ENCODE data around the gene KLHDC3. TPM values are rescaled to one million over a fixed set of nuclear protein-coding genes. Genes with fewer than 3 reads are reported as not detected.
A peak's percentile ranks its signal among the peaks of the same experiment; 100 is the strongest.

The KLHDC3 gene, protein sequence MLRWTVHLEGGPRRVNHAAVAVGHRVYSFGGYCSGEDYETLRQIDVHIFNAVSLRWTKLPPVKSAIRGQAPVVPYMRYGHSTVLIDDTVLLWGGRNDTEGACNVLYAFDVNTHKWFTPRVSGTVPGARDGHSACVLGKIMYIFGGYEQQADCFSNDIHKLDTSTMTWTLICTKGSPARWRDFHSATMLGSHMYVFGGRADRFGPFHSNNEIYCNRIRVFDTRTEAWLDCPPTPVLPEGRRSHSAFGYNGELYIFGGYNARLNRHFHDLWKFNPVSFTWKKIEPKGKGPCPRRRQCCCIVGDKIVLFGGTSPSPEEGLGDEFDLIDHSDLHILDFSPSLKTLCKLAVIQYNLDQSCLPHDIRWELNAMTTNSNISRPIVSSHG
- 50.7 and 52.2 TPM in 2 replicates for total RNA-seq
- total RNA-seq (2013), result 60.8 TPM
- 35.4 and 47.4 TPM in 2 replicates for polyA plus RNA-seq
- polyA minus RNA-seq, result 60.0 and 62.7 TPM in 2 replicates

DNA sequence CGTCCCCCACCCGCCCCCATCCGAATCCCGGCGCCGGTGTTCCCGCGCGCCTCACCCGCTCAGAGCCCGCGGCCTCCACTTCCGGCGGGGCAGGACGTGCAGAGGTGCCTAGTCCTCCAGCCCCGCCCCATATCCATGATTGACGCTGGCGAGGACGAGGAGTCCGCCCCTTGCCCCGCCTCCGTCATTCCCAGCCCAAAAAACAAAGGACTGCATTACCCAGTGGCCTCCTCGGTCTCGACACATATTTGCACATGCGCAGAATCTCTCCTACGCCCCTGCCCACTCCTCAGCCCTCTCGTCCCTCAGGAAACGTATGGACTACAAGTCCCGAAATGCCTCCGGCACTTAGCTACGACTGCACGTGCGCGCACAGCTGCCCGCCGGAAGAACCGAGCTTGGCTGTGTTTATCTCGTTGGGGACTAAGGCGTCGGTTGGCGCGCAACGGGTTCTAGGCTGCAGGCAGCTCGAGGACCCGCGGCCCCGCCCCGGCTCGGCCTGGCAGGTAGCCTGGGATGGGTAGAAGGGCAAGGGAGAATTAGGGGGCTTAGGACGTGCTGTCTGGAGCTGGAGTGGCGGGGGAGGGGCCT, at the start of gene KLHDC3, which contains the start of gene MEA1:
TSS of gene KLHDC3 (plus strand) at position 407 of the 591 bp plus-strand sequence. CDS start 2,944 bp downstream, outside the sequence.
TSS of gene MEA1 (minus strand) at position 104 of the 591 bp plus-strand sequence. CDS start 133 bp downstream, outside the sequence.
- Histone ChIP-seq H3K4me3 (ENCODE audit: control extremely low read depth in 1 of 5, extremely low read depth in 1 of 5, insufficient read depth in 1 of 5, low read depth in 2 of 5, low read length in 4 of 5) (peak within 1 kb of the TSS; percentile 61 to 79 (median 70)), H4K20me1 (ENCODE audit: control insufficient read depth, insufficient read depth, low read length, poor library complexity, severe bottlenecking) (peaks cover 40% of the 10 kb centered on the region), H3K27me3 (replicated peaks in 1 of 4; ENCODE audit: control extremely low read depth in 1 of 4, control insufficient read depth in 3 of 4, insufficient read depth in 4 of 4, low read length in 3 of 4) (no peaks in the 10 kb centered on the region), H3K36me3 (replicated peaks in 1 of 2; ENCODE audit: control extremely low read depth in 1 of 2, control insufficient read depth in 1 of 2, extremely low read depth in 1 of 2, insufficient read depth in 2 of 2, low read length in 1 of 2) (peaks cover 0 to 44% of the 10 kb centered on the region in 2 experiments), H3K4me1 (ENCODE audit: control insufficient read depth in 2 of 2, insufficient read depth in 2 of 2, low read length in 2 of 2) (peaks cover 20 to 23% of the 10 kb centered on the region in 2 donors), H3K9ac (ENCODE audit: low read length) (peak within 1 kb of the TSS; percentile 73), H3K4me2 (replicated peaks; ENCODE audit: low read depth, low read length, poor library complexity, severe bottlenecking) (peak within 1 kb of the TSS; percentile 89), H3K79me2 (ENCODE audit: control insufficient read depth, insufficient read depth, low read length) (peaks cover 61% of the 10 kb centered on the region), H3K9me3 (ENCODE audit: control extremely low read depth in 1 of 3, control insufficient read depth in 2 of 3, insufficient read depth in 1 of 3, low read length in 2 of 3) (no peaks in the 10 kb centered on the region), H3K27ac (ENCODE audit: low read length in 2 of 2) (peak within 1 kb of the TSS; percentile 35 to 69), H2AFZ (ENCODE audit: insufficient read depth, low read depth, low read length, poor library complexity, severe bottlenecking) (peak within 1 kb of the TSS; percentile 91)
- under 1% methylated on average over 51 of the region's 51 CpGs for WGBS (ENCODE audit: insufficient coverage)
- DNase-seq (peak; percentile 99), ATAC-seq (ENCODE audit: low read depth) (peak; percentile 97)
- Mint-ChIP-seq H3K27ac (peak within 1 kb of the TSS; percentile 96), H3K4me1 (peaks cover 50% of the 10 kb centered on the region), H3K9me3 (ENCODE audit: insufficient read depth) (no peaks in the 10 kb centered on the region), H3K27me3 (no peaks in the 10 kb centered on the region), H3K4me3 (peak within 1 kb of the TSS; percentile 91)
- intact Hi-C loops (cut with micrococcal nuclease), result loop anchor here (1.0 to 5.0 kb wide), 11 partner anchors 7 to 615 kb away; partner anchors contain the start of genes ABCC10, CNPY3, CUL7 and GTPBP2
- ChIA-PET POLR2A (interaction anchor here (0.6 to 2.5 kb wide), 12 partner anchors 9 to 1097 kb away, joined by 3 to 22 read pairs (median 6); partner anchors contain the start of genes CNPY3, CUL7, KLC4 and MRPL2), CTCF (interaction anchor here (0.6 to 1.9 kb wide), 9 partner anchors 30 to 466 kb away, joined by 3 to 6 read pairs (median 5); partner anchors contain the start of genes CNPY3, PPP2R5D and UBR2)
- TF ChIP-seq EZH2 (IDR thresholded peaks at IDR 0.05; ENCODE audit: borderline replicate concordance, insufficient read depth, low read depth, low read length, poor library complexity, severe bottlenecking), result no peak
- no peak for TF ChIP-seq CTCF (IDR thresholded peaks at IDR 0.05)
